ENCODE results near the gene SYAP1.

DNA sequence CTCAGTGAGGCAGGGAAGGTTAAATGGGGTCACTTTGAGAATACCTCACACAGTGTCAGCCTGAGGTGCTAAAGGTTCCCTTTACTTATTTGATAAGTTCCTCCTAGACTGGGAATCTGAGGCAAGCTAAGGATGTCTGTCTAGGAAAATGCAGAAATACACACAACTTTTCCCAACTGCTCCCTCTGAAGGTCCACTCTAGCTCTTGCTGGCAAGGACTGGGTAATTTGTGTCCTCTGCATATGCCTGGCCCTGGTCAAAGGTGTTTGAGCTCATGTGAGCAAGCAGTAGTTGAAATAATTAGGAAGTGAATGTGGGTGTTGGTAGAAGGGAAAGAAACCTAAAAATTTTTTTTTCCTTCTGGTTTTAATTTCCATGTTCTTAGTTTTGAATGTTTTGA lies 88.1 kb downstream of the SYAP1 start:
- TF ChIP-seq, protein P1, sequence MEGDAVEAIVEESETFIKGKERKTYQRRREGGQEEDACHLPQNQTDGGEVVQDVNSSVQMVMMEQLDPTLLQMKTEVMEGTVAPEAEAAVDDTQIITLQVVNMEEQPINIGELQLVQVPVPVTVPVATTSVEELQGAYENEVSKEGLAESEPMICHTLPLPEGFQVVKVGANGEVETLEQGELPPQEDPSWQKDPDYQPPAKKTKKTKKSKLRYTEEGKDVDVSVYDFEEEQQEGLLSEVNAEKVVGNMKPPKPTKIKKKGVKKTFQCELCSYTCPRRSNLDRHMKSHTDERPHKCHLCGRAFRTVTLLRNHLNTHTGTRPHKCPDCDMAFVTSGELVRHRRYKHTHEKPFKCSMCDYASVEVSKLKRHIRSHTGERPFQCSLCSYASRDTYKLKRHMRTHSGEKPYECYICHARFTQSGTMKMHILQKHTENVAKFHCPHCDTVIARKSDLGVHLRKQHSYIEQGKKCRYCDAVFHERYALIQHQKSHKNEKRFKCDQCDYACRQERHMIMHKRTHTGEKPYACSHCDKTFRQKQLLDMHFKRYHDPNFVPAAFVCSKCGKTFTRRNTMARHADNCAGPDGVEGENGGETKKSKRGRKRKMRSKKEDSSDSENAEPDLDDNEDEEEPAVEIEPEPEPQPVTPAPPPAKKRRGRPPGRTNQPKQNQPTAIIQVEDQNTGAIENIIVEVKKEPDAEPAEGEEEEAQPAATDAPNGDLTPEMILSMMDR (conservative IDR thresholded peaks at IDR 0.05) = no peak
- TF ChIP-seq ZFX (IDR thresholded peaks at IDR 0.05) = no peak

Measured in C4-2B (cell line).